ENCODE data around the gene HS3ST5.

- TF ChIP-seq POLR2A (IDR thresholded peaks at IDR 0.05): no peak
- no peak for TF ChIP-seq CTCF (IDR thresholded peaks at IDR 0.05)
Observed at GRCh38 chr6:114390176-114390575, 47.4 kb upstream of the HS3ST5 start.

Measured in suprapubic skin (tissue), 3 donors.